Activated T-cell treated with anti-CD3 and anti-CD28 coated beads for 4 hours (primary cell): ENCODE results near the gene NAT8L.

ENCODE experiments used
- DNase-seq: peaks from one replicate; pipeline ENCODE4 v3.0.0-alpha.2; 2020

NAT8L gene

DNA sequence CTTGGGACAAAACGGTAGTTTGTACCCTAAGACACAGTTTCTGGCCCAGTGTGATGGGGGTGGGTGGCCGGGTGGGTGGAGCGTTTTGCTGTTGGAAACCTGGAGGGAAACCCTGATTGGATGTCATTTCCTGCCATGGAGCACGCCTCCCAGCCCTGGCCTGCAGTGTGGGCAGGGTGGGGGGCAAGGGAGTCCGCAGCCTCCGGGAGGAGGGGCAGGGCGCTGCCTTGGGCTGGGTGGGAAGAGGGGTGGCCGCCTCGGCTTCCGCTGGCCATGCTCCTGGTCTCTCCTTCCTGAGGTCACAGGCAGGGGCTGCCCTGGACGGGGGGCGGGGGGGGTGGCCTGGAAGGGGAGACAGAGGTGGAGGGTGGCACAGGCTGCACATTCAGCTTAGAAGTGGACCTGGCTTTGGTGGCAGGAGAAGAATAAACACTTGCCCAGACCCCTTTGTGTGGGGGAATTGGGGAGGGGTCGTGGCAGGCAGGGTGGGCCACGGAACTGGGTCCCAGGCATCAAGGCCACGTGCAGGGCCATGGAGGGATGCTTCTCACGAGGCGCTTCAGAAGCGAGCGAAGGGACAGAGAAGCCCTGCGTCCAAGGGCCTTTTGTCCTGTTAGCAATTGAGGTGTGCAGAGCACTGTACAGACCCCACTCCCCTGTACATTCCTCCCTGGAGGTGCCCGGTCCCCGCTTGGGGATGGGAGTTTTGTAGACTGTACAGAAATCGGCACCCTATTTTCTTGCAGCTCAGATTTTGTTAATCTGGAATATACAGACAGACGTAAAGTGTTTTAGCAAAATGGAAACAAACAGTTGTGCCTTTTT, 6.2 kb downstream of the NAT8L start:
- no peak for DNase-seq

DNA sequence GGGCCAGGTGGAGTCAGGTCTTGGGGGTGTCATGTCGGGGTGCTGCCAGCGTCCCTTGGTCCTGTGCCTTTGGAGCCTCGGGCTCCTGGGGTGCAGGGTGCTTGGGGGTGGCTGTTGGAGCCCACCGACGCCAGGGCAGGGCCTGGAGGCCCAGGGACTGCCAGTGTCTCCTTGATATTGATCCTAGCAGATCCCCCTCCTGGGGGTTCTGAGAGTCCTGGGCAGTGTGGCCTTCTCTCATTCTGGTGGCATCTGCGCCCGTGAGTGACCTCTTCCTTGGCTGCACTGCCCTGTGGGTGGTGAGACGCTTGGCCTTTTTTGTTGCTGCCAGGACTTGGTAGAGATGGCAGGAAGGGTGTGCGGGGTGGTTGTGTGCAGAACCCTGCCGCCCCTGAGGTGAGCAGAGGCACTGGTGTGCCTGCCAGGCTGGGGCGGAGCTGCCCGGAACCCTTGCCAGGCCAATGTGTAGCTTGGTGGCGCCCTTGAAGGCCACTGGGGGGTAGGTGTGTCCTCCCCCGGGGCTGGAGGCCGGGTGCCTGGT, 7.0 kb downstream of the NAT8L start:
- no peak for DNase-seq

DNA sequence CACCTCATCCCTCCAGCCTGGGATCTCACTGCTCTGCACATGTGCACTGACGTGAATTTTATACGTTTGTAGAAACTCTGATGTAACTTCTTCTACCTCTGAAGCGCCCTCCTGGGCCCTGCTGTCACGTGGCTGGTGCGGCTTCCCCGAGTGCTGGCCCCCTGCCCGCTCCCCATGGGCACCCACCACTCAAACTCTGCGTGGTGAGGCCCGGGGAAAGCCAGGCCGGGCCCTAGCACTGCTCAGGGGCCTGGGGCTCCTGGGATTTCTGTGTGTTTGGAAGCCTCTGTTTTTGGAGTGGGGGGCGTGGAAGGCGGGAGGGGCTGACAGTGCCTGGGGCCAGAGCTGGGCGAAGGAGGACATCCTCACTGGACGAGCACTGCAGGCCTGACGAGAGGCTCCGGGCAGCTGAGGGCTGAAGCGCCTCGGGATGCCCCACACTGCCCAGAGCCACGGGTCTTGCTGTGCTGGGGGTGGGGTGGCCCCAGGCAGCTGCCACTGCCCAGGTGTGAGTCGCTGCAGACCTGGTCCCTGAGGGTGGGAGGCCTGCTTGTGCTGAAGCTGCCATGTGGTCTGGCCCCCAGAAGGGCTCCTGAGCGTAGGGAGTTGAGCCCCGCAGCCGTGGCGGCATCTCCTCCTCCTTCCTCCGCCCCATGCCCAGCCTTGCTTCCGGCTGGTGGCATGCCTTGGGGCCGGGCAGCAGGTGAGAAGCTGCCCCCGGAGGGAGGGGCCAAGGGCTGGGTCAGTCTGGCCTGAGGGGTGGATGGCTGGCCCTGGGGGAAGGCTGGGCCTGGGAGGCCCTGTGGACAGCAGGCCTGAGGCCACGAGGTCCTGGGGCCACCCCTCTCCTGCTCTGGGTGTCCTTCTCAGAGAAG, 7.7 kb downstream of the NAT8L start:
- no peak for DNase-seq

DNA sequence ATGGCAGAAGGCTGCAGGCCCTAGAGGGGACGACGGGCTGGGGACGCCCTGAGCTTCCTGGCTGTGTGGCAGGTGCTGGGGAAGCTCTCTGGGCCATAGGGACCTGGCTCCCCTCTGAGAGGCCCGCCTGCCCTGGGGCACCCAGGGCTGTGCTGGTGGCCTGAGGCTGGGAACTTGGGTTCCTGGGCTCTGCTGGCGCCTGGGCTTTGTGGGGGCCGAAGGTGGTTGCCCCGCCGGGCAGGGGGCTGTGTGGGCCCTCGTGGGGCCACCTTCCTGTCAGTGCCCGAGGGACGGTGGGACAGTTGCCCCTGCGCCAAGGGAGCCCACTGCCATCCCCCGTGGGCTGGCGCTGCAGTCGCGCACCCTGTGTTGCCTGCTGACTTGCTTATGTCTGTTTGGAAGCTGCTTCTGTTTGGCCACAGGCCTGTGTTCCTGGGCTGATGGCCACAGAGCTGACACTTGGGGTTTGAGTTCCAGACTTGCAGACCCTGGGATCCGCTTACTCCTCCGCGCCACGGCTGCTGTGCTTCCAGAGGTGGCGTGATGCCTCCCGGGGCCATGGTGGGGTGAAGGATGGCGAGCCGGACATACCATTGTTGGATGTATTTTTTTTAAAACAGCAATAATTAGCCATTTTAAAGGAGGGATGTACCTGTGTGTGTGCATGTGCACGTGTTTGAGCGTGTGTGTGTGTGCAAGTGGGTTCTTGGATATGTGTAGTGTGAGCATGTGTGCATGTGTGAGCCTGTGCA, 8.5 kb downstream of the NAT8L start:
- no peak for DNase-seq

DNA sequence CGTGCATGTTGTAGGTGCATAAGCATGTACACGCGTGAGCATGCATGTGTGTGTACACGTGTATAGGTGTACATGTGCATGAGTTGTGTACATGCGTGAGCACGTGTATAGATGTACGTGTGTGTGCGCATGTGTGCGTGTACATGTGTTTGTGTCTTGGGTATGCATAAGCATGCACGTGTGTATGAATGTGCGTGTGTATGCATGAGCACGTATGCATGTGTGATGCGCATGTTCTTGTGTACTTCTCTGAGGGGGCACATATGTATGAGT, 9.0 kb downstream of the NAT8L start:
- DNase-seq = no peak

DNA sequence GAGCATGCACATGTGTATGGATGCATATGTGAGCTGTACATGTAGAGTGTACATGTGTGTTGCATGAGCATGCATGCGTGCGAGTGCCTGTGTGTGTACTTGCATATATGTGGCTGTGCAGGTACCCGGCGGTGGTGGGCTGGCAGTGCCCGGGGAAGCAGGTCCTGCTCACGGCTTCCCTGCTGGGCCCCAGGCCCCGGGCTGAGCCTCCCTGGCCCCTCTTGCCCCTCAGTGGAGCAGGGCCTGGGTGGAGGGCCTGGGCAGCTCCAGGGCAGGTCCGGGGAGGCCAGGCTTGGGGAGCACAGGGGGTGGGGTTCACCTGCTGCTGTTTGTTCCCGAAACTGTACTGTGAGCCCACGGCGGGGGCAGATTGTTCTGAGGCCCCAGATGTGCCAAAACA, 9.4 kb downstream of the NAT8L start:
- DNase-seq = no peak

DNA sequence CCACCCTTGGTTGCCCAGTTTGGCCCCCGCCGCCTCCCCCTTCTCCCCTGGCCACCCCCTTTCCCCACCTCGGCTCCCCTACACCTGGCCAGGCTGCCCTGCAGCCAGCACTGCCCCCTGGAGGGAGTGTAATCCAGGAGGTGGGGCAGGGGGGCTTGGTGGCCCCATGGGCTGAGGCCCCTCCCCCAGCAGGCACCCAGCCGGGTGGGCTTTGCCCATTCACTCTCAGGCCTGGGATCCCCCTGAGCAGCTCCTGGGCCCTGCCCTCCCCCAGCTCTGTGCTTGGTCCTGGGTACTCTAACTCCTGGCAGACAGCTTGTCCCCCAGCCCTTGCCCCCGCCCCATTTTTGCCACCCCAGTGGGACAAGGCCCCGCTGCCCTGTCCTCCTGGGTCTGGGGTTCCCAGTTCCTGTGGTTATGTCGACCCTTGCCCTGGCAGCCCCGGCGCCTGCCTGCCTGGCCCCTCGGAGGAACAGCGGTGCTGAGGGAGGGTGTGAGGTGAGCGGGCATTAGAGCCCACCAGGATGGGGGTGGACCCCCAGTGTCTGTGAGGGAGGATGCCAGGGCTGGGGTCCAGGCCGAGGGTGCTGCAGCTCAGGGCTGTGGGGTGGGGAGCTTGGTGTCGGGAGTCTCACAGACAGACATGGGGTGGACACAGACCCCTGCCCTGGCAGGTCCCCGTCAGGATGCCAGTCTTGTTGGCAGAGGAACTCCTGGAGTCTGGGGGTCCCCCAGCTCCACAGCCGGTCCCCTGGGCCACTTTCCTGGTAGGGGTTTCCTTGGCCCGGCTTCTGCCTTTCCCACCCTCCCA, 10.2 kb downstream of the NAT8L start:
- DNase-seq = no peak

DNA sequence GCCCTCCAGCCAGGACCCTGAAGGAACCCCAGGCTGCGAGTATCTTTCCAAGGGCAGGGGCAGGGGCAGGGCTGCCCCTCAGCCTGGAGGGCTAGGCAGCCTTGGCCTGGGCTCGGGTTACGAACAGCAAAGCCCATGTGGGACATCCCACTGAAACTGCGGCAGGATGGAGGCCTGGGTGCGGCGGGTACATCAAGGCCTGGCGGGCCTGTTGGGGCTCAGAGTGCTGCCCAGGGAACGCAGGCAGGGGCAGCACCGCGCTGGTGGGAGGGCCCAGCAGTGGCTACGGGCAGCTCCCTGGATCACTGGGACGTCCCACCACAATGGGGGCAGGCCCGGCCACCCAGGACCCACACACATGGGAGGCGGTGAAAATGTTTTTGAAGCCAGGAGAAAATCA, 10.9 kb downstream of the NAT8L start:
- DNase-seq = no peak

DNA sequence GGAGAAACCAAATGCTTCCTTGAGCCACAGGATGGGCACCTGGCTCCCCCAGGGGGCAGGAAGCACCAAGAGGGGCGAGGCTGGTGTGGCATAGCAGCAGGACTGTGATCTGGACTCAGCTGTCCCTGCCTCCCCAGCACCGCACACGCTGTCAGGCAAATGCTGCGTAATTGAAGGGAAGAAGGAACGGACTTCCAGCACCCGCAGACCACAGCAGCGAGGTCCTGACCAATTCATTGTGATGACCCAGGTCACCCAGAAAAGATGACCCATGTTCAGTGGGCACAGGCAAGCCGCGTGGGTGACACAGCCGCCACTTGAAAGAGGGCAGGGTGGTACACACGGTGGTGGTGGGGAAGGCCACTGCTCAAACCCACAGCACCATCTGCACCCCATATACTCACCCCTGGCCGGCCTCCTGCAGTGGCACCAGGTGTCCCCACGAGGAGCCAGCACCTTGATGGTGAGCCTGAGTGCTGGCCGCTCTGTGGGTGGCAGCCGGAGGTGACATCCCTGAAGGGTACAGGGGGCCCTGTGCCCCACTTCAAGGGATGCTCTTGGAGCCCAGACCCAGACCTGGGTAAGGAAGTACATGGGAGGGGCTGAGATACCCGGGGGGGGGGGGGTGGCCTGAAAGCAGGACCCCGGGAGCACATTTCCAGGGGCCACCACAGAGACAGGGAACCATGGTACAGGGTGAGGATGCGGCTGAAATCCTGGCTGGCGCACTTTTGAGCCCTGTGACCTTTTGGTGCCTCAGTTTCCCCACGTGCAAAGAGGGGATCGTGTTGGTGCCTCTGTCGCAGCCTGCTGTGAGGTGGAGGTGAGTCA, 11.5 kb downstream of the NAT8L start:
- no peak for DNase-seq

DNA sequence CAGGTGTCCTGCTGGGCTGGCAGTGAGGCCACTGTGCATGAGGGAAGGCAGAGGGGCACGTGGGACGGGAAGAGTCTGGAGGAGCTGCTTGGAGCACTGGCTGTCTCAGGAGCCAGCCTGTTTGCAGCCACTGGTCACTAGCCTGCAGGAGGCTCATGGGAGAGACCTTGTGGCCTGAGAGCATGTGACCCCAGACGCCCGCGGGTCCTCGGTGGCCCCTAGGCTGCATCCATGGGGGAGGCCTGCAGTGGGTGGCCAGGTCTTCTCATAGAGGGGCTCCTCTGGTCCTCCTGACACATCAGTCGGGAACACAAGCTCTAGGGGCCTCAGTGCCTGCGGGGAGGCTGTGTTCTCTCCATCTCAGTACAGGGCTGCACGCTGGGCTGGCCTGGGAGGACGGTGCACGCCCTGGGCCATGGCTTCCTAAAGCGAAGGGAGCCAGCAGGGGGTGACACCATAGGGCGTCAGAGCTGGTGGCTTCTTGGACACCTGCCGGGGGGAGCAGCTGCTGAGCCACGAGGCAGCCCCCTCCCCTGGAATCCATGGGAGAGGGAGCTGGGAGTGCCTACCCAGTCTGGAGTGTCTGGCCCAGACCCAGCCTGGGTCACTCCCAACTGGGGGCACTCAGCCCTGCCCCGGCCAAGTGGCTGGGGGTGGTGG, 12.3 kb downstream of the NAT8L start:
- DNase-seq = no peak

DNA sequence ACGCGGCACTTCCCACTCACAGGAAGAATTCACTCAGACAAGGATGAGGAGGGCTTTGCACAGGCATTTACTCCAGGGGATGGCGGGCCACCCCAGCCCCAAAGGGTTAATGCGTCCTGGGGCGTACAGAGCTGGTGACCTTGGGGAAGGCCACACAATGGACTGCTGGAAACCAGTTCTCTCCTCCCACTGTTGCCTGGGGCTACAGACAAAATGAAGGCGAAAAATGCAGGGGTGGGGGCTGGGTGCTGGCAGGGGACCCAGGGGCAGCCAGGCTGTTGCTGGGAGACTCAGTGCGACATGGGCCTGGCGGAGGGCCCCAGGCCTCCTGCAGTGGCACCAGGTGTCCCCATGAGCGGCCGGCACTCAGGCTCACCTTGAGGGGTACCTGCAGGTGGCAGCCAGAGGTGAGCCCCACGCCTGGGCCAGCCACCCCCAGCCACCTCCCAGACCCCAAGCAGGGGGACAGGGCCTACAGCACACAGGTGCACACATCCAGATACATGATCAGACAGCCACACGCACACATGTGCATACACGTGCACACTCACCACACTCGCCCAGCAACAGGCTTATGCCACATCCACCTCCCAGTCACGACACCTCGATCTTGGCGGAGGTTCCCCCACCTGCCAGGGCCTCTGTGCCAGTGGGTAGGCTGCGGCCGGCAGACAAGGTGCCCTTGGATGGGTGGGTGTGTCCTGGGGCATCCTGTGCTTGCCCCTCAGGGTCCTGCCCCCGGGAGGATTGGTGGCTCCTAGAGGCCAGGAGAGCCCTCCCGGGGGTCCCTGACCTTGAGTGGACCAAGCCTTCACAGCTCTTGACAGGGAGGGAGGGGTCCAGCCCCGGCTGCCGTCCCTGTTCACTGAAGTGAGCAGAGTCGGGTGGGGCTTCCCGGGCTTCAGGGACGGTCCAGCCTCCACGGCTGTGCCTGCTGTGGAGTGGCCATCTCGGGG, 13.1 kb downstream of the NAT8L start:
- no peak for DNase-seq

DNA sequence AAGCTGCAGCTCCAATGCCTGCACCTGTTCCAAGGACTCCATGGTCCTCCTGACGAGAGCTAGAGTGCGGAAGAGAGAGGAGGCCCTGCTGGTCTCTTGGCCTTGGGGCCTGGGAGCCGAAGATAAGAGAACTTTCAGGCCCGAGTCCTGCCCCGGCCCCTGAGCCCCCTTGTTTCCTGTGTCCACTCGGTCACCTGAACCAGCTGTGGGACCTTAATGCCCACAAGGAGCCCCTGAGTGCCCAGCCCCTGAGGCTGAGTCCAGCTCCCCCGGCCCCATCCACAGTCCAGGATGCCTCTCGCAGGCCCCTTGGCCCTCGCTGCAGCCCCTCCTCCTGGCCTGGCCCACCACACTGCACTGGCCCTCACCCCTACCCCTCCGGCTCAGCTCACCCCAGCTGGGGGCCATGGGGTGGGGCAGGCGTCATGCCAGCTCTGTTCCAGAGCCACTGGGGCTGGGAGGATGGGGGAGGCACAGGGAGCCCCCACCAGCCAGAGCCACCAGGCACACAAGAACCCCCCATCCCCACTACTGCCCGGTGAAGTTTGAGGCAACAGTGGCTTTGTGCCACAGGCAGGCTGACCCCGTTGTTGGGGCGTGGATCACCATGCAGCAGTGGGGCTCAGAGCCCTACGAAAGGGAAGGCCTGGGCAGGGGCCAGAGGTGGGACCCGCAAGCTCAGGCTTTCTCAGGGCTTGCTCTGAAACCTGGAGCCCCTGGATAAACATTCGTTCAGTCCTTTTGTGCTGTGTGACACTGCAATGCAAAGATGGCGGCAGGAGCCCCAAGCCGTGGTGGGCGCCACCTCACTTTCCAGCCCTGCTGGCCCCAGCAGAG, 14.1 kb downstream of the NAT8L start:
- no peak for DNase-seq

DNA sequence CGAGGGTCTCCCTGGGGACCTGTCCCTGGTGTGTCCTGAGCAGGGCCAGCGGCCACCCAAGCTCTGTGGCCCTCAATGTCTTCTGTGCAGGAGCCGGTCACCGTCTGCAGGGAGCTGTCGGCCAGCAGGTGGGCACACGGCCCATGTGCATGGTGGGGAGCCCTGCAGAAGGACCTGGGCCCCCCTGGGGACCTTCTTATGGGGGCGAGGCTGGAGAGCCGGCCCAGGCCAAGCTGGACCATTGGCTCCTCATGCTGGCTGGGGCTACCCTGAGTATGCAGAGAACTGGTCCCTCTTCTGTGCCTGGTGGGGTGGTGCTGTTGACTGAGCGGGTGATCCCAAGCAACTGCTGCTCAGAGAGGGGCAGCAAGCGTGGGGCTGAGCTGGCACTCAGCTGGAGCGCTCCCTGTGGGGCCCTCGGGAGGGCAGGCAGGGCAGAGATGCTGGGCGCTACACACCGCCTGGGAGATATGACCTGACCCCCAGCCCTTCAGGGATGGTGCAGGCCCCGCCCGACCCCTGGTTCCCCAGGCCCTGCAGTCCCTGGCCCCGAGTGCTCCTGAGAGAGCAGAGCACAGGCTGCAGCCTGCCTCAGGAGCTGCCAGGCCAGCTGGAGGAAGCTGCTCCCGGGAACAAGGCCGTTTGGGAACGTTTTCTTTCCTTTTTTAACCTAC, 14.8 kb downstream of the NAT8L start:
- DNase-seq = no peak

DNA sequence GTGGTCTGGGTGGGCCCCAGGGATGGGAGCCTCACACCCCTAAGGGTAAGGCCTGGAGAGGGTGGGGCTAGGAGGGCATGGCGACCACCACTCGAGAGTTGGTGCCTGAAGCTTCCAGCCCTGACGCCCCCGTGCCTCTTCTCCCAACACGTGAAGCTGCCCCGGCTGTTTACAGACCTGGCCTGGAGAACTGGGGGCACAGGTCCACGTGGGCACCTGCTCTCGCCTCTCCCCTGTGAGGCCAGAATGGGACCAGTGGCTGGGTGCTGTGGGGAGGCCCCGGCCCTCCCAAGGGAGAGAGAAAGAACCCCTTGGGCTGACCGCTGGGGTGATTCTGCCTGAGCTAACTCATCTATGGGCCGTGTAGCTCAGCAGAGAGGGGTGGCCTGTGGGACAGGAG, 15.5 kb downstream of the NAT8L start:
- DNase-seq = no peak

DNA sequence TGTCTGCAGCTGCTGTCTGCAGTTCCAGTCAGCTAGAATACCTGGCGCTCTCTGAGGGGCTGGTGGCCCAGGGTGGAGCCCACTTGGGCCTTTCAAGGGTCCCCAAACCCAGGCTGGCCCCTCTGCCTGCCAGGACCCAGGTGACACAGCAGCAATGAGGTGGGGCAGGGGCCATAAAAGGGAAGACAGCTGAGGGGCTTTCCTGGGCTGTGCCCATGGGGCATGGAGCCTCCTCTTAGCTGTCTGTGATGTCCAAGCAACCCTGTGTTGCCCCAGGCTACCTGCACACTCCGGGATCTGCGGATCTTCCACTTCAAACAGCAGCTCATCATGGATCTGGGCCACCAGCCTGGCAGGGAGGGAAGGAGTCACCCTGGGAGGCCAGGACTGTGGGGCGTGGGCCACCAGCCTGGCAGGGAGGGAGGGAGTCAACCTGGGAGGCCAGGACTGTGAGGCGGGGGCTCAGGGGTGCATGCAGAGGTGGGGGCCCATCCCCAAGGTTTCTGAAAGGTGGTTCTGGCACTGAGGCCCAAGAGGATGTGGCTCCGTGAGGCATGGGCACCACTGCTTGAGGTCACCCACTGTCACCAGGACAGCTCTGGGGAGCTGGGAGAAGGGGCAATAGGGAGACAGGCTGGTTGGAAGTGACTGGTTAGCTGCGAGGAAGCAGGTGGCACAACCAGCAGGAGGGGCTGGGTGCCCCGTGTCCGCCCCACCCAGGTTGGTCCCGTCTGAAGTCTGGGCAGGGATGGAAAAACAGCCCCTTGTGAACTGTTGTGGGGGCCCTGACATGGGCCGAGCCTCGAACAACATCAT, 16.3 kb downstream of the NAT8L start:
- DNase-seq = no peak

DNA sequence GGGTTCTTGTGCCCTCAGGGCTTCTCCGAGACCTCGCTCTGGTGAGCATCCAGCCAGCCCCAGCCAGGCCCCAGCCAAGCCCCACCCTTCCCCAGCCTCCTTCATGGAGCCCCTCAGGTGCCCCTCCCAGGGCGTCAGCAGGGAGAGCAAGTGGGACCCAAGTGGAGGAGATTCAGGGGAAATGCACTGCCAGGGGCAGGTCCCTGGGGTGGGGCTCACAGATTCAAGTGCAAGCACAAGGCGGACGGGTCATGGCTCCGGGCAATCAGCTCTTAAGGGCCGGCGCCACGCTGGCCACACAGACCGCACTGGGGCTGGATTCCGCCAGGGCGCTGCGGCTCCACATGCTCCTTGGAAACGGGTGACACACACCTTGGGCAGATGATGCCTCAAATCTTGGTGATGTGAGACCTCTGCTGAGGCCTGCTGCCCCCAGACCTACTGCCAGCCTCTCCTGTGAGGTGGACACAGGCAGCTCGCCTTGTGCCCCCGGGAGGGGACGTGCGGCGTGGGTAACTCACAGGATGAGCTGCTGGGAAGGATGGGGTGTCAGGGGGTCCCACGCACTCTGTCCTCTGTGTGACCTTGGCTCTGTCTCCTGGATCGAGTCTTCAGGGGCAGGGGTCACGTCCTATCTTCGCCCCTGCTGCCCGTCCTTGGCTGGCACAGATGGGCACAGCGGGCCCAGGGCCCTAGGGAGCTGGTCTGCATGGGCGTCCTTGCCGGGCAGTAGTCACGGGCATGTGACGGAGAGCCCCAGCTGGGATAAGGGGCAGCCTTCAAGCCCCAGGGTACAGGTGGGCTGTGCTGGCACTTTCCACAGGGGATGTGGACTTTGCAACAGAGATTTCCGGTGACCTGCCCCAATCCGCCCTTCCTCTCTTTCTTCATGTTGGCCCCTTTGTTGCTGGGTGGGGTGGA, 17.1 kb downstream of the NAT8L start:
- no peak for DNase-seq
